IPS-NIHi11 (cell line): ENCODE measurements around the gene ZNF441.
"Not testable (repeated sequence)": the region's sequence is repeated elsewhere in the genome, so short reads cannot be mapped to it uniquely, and the experiment has no call there.

ENCODE experiments used
- DNase-seq: peaks from one replicate; pipeline ENCODE4 v3.0.0; 2012; ENCODE audit warnings: mixed read lengths, low spot score

The ZNF441 gene

GRCh38 chr19:11780431-11781020 is 13.7 kb downstream of the ZNF441 start:
- DNase-seq: no peak

GRCh38 chr19:11781295-11782057 is 14.7 kb downstream of the ZNF441 start:
- no peak for DNase-seq

- no peak for DNase-seq
These were observed 17.0 kb downstream of the ZNF441 start for GRCh38 chr19:11783767-11784166.

GRCh38 chr19:11784356-11784755 is 17.6 kb downstream of the ZNF441 start:
- DNase-seq: no peak

- no peak for DNase-seq
These were observed 20.7 kb downstream of the ZNF441 start for GRCh38 chr19:11787536-11787935.

GRCh38 chr19:11792942-11793341 is 26.1 kb downstream of the ZNF441 start:
- no peak for DNase-seq

GRCh38 chr19:11797491-11797890 is 30.7 kb downstream of the ZNF441 start:
- DNase-seq: peak; percentile 85

GRCh38 chr19:11798391-11799330 is 31.9 kb downstream of the ZNF441 start, which contains the start of gene ZNF491:
Gene ZNF491, plus strand, starts transcription at chr19:11798523. Its CDS starts 7,431 bp downstream, at chr19:11805954.
- DNase-seq: peak; percentile 98

- DNase-seq: no peak
These were observed 39.7 kb downstream of the ZNF441 start for GRCh38 chr19:11806354-11807098.

- DNase-seq: no peak
These were observed 40.2 kb downstream of the ZNF441 start for GRCh38 chr19:11807099-11807380.

- no peak for DNase-seq
These were observed 46.9 kb downstream of the ZNF441 start for GRCh38 chr19:11813703-11814028.

- peak; percentile 98 for DNase-seq
These were observed 47.4 kb downstream of the ZNF441 start, which contains the start of gene ZNF440 for GRCh38 chr19:11814029-11814699. Gene ZNF440, plus strand, starts transcription at chr19:11814273. Its CDS starts 175 bp downstream, at chr19:11814448.

GRCh38 chr19:11814700-11815035 is 47.9 kb downstream of the ZNF441 start:
- peak; percentile 17 for DNase-seq

- DNase-seq: no peak
These were observed 54.8 kb downstream of the ZNF441 start for GRCh38 chr19:11821474-11822109.

GRCh38 chr19:11828957-11829876 is 62.4 kb downstream of the ZNF441 start:
- DNase-seq: not testable (repeated sequence)

GRCh38 chr19:11832253-11832912 is 65.6 kb downstream of the ZNF441 start:
- DNase-seq: no peak

- no peak for DNase-seq
These were observed 66.7 kb downstream of the ZNF441 start for GRCh38 chr19:11833541-11833940.
